Jurkat, Clone E6-1 (cell line): Measurements from ENCODE around the gene CLEC16A. TPM values are rescaled to one million over a fixed set of nuclear protein-coding genes. Genes with fewer than 3 reads are reported as not detected.

ENCODE experiments used
- DNase-seq: peaks from one replicate; pipeline ENCODE4 v3.0.0-alpha.2; 2011; ENCODE audit warnings: low read depth, low spot score
- H3K4me3 ChIP-seq: 2 replicates; pipeline ENCODE4 v1.5.1; 2011; ENCODE audit warnings: mild to moderate bottlenecking, low read length, control low read depth, moderate library complexity
- polyA plus RNA-seq: library from polyadenylated mRNA; unstranded; fragments of >200 nt; gene quantifications from one replicate; pipeline ENCODE4 v1.2.1, GENCODE V29; 2012; ENCODE audit warnings: missing spikeins; ENCODE audit not compliant: insufficient read length, insufficient read depth

CLEC16A gene, protein sequence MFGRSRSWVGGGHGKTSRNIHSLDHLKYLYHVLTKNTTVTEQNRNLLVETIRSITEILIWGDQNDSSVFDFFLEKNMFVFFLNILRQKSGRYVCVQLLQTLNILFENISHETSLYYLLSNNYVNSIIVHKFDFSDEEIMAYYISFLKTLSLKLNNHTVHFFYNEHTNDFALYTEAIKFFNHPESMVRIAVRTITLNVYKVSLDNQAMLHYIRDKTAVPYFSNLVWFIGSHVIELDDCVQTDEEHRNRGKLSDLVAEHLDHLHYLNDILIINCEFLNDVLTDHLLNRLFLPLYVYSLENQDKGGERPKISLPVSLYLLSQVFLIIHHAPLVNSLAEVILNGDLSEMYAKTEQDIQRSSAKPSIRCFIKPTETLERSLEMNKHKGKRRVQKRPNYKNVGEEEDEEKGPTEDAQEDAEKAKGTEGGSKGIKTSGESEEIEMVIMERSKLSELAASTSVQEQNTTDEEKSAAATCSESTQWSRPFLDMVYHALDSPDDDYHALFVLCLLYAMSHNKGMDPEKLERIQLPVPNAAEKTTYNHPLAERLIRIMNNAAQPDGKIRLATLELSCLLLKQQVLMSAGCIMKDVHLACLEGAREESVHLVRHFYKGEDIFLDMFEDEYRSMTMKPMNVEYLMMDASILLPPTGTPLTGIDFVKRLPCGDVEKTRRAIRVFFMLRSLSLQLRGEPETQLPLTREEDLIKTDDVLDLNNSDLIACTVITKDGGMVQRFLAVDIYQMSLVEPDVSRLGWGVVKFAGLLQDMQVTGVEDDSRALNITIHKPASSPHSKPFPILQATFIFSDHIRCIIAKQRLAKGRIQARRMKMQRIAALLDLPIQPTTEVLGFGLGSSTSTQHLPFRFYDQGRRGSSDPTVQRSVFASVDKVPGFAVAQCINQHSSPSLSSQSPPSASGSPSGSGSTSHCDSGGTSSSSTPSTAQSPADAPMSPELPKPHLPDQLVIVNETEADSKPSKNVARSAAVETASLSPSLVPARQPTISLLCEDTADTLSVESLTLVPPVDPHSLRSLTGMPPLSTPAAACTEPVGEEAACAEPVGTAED
- polyA plus RNA-seq: 10.0 TPM

DNA sequence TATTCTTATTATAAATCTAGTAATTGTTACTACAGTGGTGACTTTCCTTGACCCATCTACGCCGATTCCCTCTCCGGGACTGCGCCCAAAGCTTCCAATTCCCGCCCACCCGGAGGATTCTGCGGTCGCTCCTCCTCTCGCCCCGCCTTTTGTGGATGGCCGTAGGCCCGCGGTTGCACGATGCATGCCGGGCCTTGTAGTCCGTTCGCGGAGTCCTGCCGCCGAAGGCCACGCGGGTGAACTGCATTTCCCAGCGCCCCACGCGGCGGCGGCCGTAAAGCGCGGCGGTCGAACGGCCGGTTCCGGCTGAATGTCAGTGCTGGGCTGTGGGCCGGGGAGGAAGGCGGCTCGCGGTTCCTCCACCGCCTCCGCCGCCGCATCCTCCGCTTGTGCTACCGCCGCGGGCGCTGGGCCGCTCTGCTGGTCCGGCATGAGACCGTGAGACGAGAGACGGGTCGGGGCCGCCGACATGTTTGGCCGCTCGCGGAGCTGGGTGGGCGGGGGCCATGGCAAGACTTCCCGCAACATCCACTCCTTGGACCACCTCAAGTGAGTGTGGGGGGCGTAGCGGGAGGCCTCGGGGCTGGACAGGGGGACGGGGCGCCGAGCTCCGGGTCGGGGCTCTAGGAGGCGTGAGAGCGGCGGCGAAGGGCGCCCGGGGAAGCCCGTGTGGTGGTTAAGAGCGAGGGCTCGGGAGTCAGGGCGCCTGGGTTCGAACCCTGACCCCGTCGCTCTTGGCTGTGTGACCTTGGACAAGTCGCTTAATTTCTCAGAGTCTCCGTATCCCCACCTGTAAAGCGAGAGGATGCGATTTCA is at the start of gene CLEC16A:
CLEC16A (plus strand) TSS at position 316 of the 816 bp plus-strand sequence; CDS start at position 470, 154 bp downstream.
- peak; percentile 92 for DNase-seq
- H3K4me3 ChIP-seq: peak within 1 kb of the TSS; percentile 88

DNA sequence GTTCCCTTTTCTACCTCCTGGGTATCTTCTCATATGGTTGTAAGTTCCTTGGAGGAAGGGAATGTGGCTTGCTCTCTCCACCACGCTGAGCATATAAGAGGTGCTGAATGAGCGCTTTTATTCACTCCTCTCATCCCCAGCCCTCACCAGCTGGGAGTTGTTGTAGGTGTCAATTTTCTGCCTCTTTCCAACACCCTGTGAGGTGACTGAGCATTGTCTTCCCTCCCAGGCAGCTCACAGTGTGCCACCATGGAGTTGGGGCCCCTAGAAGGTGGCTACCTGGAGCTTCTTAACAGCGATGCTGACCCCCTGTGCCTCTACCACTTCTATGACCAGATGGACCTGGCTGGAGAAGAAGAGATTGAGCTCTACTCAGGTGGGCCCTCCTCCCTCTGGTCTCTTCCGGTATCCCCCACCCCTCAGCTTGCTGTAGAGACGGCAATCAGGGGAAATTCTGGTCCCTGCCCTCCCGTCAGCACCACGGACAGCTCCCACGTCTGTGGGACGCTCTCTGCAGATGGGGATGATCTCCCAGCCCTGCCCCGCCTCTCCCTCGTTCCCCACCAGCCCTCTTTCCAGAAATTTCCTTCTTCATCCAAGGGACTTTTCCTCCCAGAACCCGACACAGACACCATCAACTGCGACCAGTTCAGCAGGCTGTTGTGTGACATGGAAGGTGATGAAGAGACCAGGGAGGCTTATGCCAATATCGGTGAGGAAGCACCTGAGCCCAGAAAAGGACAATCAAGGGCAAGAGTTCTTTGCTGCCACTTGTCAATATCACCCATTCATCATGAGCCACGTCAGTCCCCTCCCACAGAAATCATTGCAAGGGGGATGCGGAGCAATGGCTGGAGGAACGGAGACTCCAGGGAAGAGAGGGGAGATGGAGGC is 49.1 kb upstream of the CLEC16A start:
- peak; percentile 33 for DNase-seq

GRCh38 chr16:10896165-10896564 is 48.2 kb upstream of the CLEC16A start:
- no peak for DNase-seq
- H3K4me3 ChIP-seq: no peak overlapping the region

More for the DNA sequence above, 49.1 kb upstream of the CLEC16A start:
- H3K4me3 ChIP-seq: no peak overlapping the region

- H3K4me3 ChIP-seq: no peak overlapping the region
- DNase-seq: no peak
Observed at GRCh38 chr16:10896723-10897122, 47.6 kb upstream of the CLEC16A start.

- no peak for DNase-seq
- no peak overlapping the region for H3K4me3 ChIP-seq
Observed at GRCh38 chr16:10897134-10897533, 47.2 kb upstream of the CLEC16A start.

DNA sequence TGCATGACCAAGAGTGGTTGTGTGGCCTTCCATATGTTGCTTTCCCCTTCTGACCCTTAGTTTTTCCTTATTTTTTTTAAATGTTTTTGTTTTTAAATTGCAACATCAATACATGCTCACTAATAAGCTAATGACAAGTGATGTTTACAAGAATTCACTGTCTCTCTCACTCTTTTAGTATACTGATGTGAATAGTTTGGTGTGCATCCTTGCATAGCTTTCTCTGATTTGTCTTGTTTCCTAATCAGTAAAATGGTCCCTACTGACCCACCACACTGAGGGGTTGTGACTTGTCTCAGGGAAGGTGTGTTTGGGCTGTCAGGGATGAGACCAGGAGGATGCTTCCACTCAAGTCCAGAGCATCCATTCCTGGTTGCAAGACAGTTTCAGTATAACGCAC is 41.4 kb upstream of the CLEC16A start:
- no peak for DNase-seq
- no peak overlapping the region for H3K4me3 ChIP-seq

GRCh38 chr16:10906482-10906881 is 37.9 kb upstream of the CLEC16A start:
- H3K4me3 ChIP-seq: no peak overlapping the region
- DNase-seq: no peak

DNA sequence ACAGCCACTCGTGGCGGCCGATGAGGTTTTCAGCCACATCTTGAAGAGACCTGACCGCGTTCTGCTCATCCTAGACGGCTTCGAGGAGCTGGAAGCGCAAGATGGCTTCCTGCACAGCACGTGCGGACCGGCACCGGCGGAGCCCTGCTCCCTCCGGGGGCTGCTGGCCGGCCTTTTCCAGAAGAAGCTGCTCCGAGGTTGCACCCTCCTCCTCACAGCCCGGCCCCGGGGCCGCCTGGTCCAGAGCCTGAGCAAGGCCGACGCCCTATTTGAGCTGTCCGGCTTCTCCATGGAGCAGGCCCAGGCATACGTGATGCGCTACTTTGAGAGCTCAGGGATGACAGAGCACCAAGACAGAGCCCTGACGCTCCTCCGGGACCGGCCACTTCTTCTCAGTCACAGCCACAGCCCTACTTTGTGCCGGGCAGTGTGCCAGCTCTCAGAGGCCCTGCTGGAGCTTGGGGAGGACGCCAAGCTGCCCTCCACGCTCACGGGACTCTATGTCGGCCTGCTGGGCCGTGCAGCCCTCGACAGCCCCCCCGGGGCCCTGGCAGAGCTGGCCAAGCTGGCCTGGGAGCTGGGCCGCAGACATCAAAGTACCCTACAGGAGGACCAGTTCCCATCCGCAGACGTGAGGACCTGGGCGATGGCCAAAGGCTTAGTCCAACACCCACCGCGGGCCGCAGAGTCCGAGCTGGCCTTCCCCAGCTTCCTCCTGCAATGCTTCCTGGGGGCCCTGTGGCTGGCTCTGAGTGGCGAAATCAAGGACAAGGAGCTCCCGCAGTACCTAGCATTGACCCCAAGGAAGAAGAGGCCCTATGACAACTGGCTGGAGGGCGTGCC is 37.2 kb upstream of the CLEC16A start:
- no peak for DNase-seq
- H3K4me3 ChIP-seq: no peak overlapping the region

- no peak for DNase-seq
- H3K4me3 ChIP-seq: no peak overlapping the region
Observed at GRCh38 chr16:10907757-10908045, 36.7 kb upstream of the CLEC16A start.

DNA sequence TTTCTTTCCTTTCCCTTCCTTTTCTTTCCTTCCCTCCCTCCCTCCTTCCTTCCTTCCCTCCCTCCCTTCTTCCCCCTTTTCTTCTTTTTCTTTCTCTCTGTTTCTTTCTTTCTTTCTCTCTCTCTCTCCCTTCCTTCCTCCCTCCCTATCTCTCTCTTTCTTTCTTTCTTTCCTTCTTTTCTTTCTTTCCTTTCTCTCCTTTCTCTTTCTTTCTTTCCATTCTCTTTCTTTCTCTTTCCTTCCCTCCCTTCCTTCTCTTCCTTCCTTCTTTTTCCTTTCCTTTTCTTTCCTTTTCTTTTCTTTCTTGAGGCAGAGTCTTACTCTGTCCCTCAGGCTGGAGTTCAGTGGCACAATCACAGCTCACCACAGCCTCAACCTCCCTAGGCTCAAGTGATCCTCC is 33.1 kb upstream of the CLEC16A start:
- H3K4me3 ChIP-seq: no peak overlapping the region
- DNase-seq: no peak

DNA sequence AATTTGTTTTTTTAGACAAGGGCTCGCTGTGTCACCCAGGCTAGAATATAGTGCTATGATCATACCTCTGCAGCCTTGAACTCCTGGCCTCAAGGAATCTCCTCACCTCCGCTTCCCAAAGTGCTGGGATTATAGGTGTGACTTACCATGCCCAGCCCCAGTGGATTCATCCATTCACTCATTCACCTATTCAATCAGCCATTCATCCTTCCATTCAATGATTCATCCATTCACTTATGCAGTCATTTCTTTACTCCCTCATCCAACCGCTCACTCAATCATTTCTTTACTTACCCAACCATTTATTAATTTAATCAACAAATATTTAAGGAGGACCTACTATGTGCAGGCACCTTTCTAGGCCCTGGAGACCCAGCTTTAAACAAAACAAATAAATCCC is 27.8 kb upstream of the CLEC16A start:
- no peak overlapping the region for H3K4me3 ChIP-seq
- no peak for DNase-seq

GRCh38 chr16:10918294-10919002 is 25.9 kb upstream of the CLEC16A start:
- DNase-seq: peak; percentile 77
- H3K4me3 ChIP-seq: no peak overlapping the region

DNA sequence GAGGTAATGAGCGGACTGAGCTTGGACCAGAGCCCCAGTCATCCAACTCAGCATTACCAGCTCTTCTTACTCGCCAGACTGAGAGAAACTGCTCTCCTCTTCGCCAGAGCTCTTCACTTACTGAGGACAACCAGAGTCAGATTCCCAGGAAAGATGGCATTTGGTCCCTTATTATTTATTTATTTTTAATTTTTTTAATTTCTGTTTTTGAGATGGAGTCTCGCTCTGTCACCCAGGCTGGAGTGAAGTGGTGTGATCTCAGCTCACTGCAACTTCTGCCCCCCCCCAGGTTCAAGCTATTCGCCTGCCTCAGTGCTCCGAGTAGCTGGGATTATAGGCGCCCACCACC is 25.4 kb upstream of the CLEC16A start:
- DNase-seq: no peak
- no peak overlapping the region for H3K4me3 ChIP-seq

- H3K4me3 ChIP-seq: no peak overlapping the region
- DNase-seq: no peak
Observed at GRCh38 chr16:10920726-10921427, 23.5 kb upstream of the CLEC16A start.

DNA sequence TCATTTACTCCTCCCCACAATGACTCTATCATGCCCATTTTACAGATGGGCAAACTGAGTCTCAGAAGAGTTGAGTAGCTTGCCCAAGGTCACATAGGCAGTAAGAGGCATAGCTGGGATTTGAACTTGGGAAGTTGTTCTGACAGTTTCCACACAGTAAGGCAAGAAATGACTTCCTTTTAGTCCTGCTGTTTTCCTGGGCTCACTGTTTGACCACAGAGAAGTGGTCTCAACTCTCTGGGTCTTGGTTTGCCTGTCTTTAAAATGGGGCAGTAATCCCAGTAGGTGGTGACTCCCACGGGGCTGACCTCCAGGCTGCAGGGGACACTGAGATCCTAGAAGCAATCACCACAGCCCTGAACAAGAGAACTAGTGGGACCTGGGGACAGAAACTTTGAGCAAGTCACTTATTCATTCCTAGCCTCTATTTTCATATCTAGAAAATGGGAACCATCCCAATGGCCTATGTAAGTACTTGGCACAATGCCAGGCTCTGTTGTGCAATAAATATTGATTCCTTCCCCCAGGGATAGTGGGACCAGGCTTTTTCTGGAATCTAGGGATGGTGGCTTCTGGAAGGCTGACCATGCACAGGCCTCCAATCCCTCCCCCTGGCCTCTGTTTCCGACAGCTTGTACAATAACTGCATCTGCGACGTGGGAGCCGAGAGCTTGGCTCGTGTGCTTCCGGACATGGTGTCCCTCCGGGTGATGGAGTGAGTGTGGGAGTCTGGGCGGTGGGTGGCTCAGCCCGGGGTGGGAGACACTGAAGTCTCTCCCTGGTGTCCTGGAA is 22.6 kb upstream of the CLEC16A start:
- no peak overlapping the region for H3K4me3 ChIP-seq
- no peak for DNase-seq
